Cardiac fibroblast (primary cell): ENCODE results near the gene FADD.
"Not testable (repeated sequence)": the region's sequence is repeated elsewhere in the genome, so short reads cannot be mapped to it uniquely, and the experiment has no call there.

Source experiments
- DNase-seq, 2 donors: peaks; one replicate each; pipeline versions ENCODE4 v3.0.0 to v3.0.0-alpha.2; 2010; ENCODE audit warnings: low read depth in 2 of 2
- H3K4me3 ChIP-seq, 2 donors: replicated peaks in 1 of 2; 1 replicate in 1 of 2; 2 replicates in 1 of 2; pipeline ENCODE4 v1.5.1; 2011; ENCODE audit warnings: low read depth in 2 of 2, low read length in 2 of 2, mild to moderate bottlenecking in 2 of 2, moderate library complexity in 1 of 2
- CTCF ChIP-seq: IDR thresholded peaks from one replicate; pipeline ENCODE4 v1.5.1; 2011; ENCODE audit warnings: low read depth, mild to moderate bottlenecking, low read length, inconsistent platforms

FADD gene

GRCh38 chr11:70207531-70208131 is 4.5 kb downstream of the FADD start:
- no peak overlapping the region for H3K4me3 ChIP-seq
- DNase-seq, result no peak
- no peak for TF ChIP-seq CTCF

GRCh38 chr11:70209391-70209912 is 6.4 kb downstream of the FADD start:
- TF ChIP-seq CTCF, result no peak
- DNase-seq, result no peak
- no peak overlapping the region for H3K4me3 ChIP-seq

- no peak overlapping the region for H3K4me3 ChIP-seq
- TF ChIP-seq CTCF, result no peak
- DNase-seq, result peak; percentile 81 to 91
Measured at GRCh38 chr11:70210051-70210501, 7.0 kb downstream of the FADD start.

GRCh38 chr11:70210530-70210929 is 7.4 kb downstream of the FADD start:
- H3K4me3 ChIP-seq, result no peak overlapping the region
- no peak for TF ChIP-seq CTCF
- DNase-seq, result peak in 1 of 2 donors; percentile 51

- no peak for DNase-seq
- TF ChIP-seq CTCF, result no peak
- H3K4me3 ChIP-seq, result no peak overlapping the region
Measured at GRCh38 chr11:70212227-70212811, 9.2 kb downstream of the FADD start.

GRCh38 chr11:70217388-70217787 is 14.3 kb downstream of the FADD start:
- H3K4me3 ChIP-seq, DNase-seq: not testable (repeated sequence)

- H3K4me3 ChIP-seq, DNase-seq: not testable (repeated sequence)
Measured at GRCh38 chr11:70218076-70218475, 15.0 kb downstream of the FADD start.

DNA sequence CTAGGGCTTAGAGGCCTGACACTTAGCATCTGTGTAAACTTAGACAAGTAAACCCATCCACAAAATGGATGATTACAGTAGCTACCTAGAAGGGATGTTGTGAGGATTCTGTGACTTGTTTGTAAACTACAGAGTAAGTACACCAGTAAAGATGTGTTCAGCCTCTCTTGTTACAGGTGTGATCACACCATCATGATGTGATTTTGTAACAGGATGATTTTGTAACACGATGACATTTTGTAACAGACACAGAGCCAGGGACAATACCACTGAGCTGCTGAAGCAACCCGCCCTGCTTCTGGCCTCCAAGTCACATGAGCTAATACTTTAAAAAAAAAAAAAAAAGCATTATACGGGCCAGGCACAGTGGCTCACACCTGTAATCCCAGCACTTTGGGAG is 17.0 kb downstream of the FADD start:
- TF ChIP-seq CTCF, result no peak
- DNase-seq, result no peak
- no peak overlapping the region for H3K4me3 ChIP-seq
